GM12872 (cell line): ENCODE results near the gene GNAI1.

Experiments
- CTCF ChIP-seq: IDR thresholded peaks from 3 replicates; pipeline ENCODE4 v1.5.1; 2011; ENCODE audit warnings: low read depth, mild to moderate bottlenecking, low read length, moderate library complexity; ENCODE audit not compliant: insufficient read depth

The GNAI1 gene

GRCh38 chr7:80273327-80273726 is 138.7 kb downstream of the GNAI1 start:
- TF ChIP-seq CTCF = no peak

- TF ChIP-seq CTCF = no peak
Observed at GRCh38 chr7:80275192-80275605, 140.6 kb downstream of the GNAI1 start.
